ENCODE data around the gene SERPINA6.
"Not testable (repeated sequence)": the region's sequence is repeated elsewhere in the genome, so short reads cannot be mapped to it uniquely, and the experiment has no call there.

The SERPINA6 gene

DNA sequence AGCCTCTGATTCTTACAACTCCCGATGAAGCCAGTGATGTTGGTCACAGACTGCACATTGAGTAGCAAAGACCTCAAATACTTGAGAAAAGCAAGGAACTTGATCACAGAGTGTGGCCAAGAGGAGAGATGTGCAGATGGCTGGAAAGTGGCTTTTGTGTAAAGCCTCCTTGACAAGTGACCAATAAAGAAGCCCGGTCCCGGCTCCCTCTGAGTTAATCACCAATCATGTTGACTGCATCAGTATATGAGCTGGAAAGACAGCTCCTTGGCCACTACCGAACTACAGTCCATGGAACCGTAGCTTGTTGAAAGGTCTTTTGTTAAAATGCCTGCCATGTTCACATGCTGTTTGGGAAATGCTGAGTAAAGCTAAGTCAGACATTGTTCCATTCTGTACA, 23.7 kb upstream of the SERPINA6 start:
- Histone ChIP-seq H3K9me3 (ENCODE audit: control insufficient read depth, insufficient read depth, low read length) (no peaks in the 10 kb centered on the region), H3K27me3 (ENCODE audit: control insufficient read depth, insufficient read depth, low read length) (no peaks in the 10 kb centered on the region), H3K9ac (ENCODE audit: low read depth, low read length) (no peak overlapping the region), H3K4me1 (ENCODE audit: control insufficient read depth, insufficient read depth, low read length) (no peaks in the 10 kb centered on the region), H3K4me3 (ENCODE audit: low read depth, low read length) (no peak overlapping the region), H3K36me3 (ENCODE audit: control insufficient read depth, insufficient read depth, low read length) (no peaks in the 10 kb centered on the region)

DNA sequence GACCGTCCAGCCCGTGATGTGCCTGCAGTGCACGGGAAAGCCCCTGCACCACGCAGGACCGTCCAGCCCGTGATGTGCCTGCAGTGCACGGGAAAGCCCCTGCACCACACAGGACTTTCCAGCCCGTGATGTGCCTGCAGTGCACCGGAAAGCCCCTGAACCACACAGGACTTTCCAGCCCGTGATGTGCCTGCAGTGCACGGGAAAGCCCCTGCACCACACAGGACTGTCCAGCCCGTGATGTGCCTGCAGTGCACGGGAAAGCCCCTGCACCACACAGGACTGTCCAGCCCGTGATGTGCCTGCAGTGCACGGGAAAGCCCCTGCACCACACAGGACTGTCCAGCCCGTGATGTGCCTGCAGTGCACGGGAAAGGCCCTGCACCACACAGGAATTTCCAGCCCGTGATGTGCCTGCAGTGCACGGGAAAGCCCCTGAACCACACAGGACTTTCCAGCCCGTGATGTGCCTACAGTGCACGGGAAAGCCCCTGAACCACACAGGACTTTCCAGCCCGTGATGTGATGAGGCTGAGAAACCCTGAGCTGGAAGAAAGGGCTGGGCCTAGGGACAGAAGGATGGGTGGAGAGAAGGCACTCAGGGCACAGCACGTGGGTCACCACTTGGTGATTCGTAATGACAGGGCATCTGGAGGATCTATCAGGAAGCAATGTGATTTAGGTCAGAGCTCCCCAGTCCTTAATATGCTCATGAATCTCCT, 23.1 kb upstream of the SERPINA6 start:
- not testable (repeated sequence) for H3K4me1 ChIP-seq (ENCODE audit: control insufficient read depth, insufficient read depth, low read length); H3K9ac ChIP-seq (ENCODE audit: low read depth, low read length); H3K9me3 ChIP-seq (ENCODE audit: control insufficient read depth, insufficient read depth, low read length); H3K36me3 ChIP-seq (ENCODE audit: control insufficient read depth, insufficient read depth, low read length); H3K4me3 ChIP-seq (ENCODE audit: low read depth, low read length); H3K27me3 ChIP-seq (ENCODE audit: control insufficient read depth, insufficient read depth, low read length)

DNA sequence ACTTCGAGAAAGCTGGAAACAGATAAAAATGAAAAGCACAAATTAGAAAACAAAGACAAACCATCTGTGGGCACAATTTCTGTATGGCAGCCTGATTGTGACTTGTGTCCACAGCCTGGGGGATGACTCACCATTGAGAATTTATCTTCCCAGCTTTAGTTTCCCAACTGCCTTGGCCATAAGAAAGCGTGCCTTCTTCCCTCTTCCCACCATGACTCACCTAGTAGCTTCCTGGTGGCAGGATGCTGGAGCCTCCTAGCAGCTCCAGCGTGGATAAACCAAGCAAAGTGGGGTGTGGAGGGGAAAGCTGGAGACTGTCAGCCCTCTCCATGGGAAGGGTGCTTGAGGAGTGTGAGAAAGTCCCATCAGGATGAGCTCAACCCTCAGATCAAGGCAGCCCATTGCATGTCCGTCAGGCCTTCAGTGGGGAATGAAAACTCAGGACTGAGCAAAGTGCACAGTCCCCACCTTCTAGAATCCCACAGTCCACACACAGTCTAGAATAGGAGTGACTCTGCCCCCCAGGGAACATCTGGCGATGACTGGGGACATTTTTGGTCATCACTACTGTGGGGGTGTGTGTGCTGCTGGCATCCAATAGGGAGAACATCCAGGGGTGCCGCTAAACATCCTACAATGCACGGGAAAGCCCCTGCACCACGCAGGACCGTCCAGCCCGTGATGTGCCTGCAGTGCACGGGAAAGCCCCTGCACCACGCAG, 22.4 kb upstream of the SERPINA6 start:
- Histone ChIP-seq H3K4me1 (ENCODE audit: control insufficient read depth, insufficient read depth, low read length) (no peaks in the 10 kb centered on the region), H3K4me3 (ENCODE audit: low read depth, low read length) (no peak overlapping the region), H3K9me3 (ENCODE audit: control insufficient read depth, insufficient read depth, low read length) (no peaks in the 10 kb centered on the region), H3K36me3 (ENCODE audit: control insufficient read depth, insufficient read depth, low read length) (no peaks in the 10 kb centered on the region), H3K27me3 (ENCODE audit: control insufficient read depth, insufficient read depth, low read length) (no peaks in the 10 kb centered on the region), H3K9ac (ENCODE audit: low read depth, low read length) (no peak overlapping the region)

DNA sequence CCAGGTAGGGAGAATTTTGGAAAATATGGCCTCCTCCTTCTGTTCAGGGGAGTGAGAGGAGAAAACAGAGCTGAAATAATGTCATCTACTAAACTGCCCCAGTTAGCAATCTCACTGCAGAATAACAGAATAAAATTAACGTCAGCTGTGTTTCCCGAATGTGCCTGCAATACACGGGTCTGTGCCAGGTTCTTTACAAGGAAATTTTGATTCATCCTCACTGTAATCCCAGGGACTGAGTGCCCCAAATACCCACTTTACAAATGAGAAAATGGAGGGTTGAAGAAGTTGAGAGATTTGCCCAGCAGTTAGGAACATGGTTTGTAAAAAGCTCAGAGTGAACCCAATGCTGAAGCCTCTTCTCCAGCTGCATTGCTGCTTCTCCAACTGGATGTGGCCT, 21.3 kb upstream of the SERPINA6 start:
- H3K9me3 ChIP-seq (ENCODE audit: control insufficient read depth, insufficient read depth, low read length): no peaks in the 10 kb centered on the region
- no peaks in the 10 kb centered on the region for H3K4me1 ChIP-seq (ENCODE audit: control insufficient read depth, insufficient read depth, low read length)
- no peaks in the 10 kb centered on the region for H3K36me3 ChIP-seq (ENCODE audit: control insufficient read depth, insufficient read depth, low read length)
- no peak overlapping the region for H3K9ac ChIP-seq (ENCODE audit: low read depth, low read length)
- H3K4me3 ChIP-seq (ENCODE audit: low read depth, low read length): no peak overlapping the region
- no peaks in the 10 kb centered on the region for H3K27me3 ChIP-seq (ENCODE audit: control insufficient read depth, insufficient read depth, low read length)

DNA sequence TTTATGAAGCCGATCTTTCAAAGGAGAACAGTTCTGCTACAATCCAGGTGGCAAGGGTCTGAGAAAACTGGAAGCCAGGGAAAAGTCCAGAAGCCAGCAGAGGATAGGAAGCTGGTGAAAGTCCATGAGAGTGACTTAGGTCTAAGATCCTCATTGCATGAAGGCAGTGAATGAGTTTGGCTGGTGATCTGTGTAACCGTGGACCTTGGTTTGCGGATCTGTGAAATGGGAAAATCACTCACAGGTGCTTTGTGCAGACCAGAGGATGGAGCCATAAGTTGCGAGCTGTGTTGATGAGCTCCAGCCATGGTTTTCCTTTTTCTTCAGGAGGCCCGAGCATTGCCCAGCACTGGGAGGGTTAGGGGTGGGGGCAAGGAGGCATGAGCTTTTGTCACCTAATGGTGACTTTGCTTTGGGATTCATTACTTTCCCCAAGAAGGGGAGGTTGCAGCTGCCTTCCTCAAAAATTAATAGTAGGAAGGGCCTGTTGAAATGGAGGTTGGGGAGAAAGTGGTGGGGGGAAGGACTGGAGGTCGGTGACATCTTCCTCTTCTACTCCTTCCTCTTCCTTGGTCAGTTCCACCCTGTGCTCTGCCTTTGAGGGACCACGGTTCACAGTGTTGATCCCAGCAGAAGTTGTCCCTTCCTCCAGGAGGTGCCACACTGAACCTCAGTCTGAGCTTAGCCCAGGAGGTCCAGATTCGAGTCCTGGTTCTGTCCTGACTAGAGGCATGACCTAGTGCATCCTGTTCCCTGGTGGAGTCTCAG, 20.3 kb upstream of the SERPINA6 start:
- Histone ChIP-seq H3K9ac (ENCODE audit: low read depth, low read length) (no peak overlapping the region), H3K4me3 (ENCODE audit: low read depth, low read length) (no peak overlapping the region), H3K27me3 (ENCODE audit: control insufficient read depth, insufficient read depth, low read length) (no peaks in the 10 kb centered on the region), H3K9me3 (ENCODE audit: control insufficient read depth, insufficient read depth, low read length) (no peaks in the 10 kb centered on the region), H3K4me1 (ENCODE audit: control insufficient read depth, insufficient read depth, low read length) (no peaks in the 10 kb centered on the region), H3K36me3 (ENCODE audit: control insufficient read depth, insufficient read depth, low read length) (no peaks in the 10 kb centered on the region)

DNA sequence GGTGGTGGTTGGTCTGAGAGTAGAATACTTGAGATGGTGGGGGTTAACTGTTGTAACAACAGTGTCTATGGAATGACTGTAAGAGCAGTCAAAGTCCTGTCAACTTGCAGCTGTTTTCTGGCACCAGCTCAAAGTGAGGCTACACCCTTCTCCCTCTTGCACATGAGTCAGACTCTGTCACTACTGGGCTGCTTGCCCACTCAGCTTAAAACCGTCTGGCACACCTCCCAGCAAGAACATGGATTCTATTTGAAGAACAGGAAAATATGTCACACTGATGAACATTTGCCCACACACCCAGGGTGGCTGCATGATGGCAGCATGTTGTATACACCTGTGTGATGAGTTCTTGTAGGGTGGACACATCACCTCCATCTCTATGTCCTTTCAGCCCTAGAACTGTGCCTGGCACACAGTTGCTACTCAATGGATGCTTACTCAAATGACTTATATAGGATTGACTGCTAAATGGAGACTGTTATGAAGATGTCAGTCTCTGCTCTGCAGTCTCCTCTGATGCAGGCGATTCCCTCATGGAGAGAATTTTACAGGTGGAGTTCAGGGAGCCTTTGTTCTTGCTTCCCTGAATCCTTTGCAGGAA, 19.3 kb upstream of the SERPINA6 start:
- no peaks in the 10 kb centered on the region for H3K36me3 ChIP-seq (ENCODE audit: control insufficient read depth, insufficient read depth, low read length)
- H3K4me1 ChIP-seq (ENCODE audit: control insufficient read depth, insufficient read depth, low read length): no peaks in the 10 kb centered on the region
- H3K9ac ChIP-seq (ENCODE audit: low read depth, low read length): no peak overlapping the region
- no peaks in the 10 kb centered on the region for H3K9me3 ChIP-seq (ENCODE audit: control insufficient read depth, insufficient read depth, low read length)
- no peak overlapping the region for H3K4me3 ChIP-seq (ENCODE audit: low read depth, low read length)
- H3K27me3 ChIP-seq (ENCODE audit: control insufficient read depth, insufficient read depth, low read length): no peaks in the 10 kb centered on the region

DNA sequence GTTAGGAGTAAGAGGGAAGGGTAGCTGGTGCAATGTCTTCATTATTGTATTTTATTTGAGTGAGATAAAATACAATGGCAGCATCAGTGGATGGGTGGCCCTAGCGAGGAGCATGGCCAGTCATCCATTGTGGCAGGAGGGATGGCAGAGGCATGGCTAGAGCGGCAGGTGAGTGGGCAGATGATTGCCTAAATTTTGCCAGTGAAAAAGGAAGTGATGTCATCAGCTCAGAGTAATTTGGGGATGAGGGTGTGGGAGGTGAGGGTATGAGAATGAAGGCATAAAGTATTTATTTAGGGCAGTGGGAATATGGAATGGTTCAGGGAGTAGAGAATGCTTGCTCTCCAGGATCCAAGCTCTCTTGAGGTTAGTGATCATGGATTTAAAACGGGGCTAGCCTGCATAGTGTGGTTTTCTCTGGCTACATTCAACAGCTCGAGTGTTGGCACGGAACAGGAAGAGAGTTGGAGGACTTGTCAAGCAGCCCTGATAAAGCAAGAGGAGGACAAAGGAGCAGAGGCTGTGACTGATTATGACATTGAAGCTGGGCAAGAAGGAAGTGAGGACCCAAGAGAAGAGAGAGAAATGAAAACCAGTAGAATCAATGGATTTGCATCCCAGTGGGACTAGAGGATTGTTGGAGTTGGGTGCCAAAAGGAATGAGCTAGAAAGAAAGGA, 18.7 kb upstream of the SERPINA6 start:
- Histone ChIP-seq H3K9me3 (ENCODE audit: control insufficient read depth, insufficient read depth, low read length) (no peaks in the 10 kb centered on the region), H3K27me3 (ENCODE audit: control insufficient read depth, insufficient read depth, low read length) (no peaks in the 10 kb centered on the region), H3K4me1 (ENCODE audit: control insufficient read depth, insufficient read depth, low read length) (no peaks in the 10 kb centered on the region), H3K9ac (ENCODE audit: low read depth, low read length) (no peak overlapping the region), H3K36me3 (ENCODE audit: control insufficient read depth, insufficient read depth, low read length) (no peaks in the 10 kb centered on the region), H3K4me3 (ENCODE audit: low read depth, low read length) (no peak overlapping the region)

DNA sequence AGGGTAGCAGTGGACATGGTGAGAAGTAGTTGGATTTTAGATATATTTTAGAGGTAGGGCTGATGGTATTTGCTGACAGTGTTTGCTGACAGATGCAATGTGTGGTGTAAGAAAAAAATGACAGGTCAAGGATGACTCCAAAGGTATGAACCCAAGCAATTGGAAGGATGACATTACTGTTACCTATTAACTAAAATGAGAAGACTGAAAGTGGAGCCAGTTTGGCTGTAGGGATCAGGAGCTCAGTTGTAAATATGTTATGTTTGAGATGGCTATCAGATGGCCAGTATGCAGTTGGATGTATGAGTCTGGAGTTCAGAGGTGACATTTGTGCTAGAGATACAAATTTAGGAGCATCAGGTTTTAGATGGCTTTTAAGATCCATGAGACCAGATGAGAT, 17.4 kb upstream of the SERPINA6 start:
- Histone ChIP-seq H3K4me3 (ENCODE audit: low read depth, low read length) (no peak overlapping the region), H3K9me3 (ENCODE audit: control insufficient read depth, insufficient read depth, low read length) (no peaks in the 10 kb centered on the region), H3K27me3 (ENCODE audit: control insufficient read depth, insufficient read depth, low read length) (no peaks in the 10 kb centered on the region), H3K4me1 (ENCODE audit: control insufficient read depth, insufficient read depth, low read length) (no peaks in the 10 kb centered on the region), H3K36me3 (ENCODE audit: control insufficient read depth, insufficient read depth, low read length) (no peaks in the 10 kb centered on the region), H3K9ac (ENCODE audit: low read depth, low read length) (no peak overlapping the region)

DNA sequence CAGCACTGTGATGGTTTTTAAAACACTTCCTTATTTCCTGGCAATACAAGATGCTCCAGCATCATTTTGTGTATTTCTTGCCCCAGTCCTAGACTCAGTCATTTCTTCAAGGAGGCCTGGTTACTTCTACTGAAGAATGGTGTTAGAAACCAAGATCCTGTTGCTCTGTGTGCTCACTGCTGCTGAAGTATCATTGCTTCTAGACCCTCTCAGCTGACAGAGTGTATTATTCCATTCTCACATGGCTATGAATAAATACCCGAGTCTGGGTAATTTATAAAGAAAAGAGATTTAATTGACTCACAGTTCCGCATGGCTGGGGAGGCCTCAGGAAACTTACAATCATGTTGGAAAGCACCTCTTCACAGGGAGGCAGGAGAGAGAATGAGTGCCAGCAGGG, 14.9 kb upstream of the SERPINA6 start:
- H3K27me3 ChIP-seq (ENCODE audit: control insufficient read depth, insufficient read depth, low read length): no peaks in the 10 kb centered on the region
- no peak overlapping the region for H3K9ac ChIP-seq (ENCODE audit: low read depth, low read length)
- H3K9me3 ChIP-seq (ENCODE audit: control insufficient read depth, insufficient read depth, low read length): no peaks in the 10 kb centered on the region
- no peaks in the 10 kb centered on the region for H3K36me3 ChIP-seq (ENCODE audit: control insufficient read depth, insufficient read depth, low read length)
- no peak overlapping the region for H3K4me3 ChIP-seq (ENCODE audit: low read depth, low read length)
- H3K4me1 ChIP-seq (ENCODE audit: control insufficient read depth, insufficient read depth, low read length): no peaks in the 10 kb centered on the region

DNA sequence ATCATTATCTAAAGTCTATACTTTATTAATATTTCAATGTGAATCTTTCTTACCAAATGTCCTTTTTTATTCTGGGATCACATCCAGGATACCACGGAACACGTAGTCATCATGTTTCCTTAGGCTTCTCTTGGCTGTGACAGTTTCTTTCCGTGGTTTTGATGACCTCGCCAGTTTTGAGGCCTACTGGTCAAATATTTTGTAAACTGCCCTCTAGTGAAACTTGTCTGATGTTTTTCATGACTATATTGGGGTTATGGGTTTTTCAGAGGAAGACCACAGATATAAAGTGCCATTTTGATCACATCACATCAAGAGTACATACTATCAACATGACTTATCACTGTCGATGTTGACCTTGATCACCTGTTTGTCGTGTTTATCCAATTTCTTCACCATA, 14.1 kb upstream of the SERPINA6 start:
- no peak overlapping the region for H3K9ac ChIP-seq (ENCODE audit: low read depth, low read length)
- no peaks in the 10 kb centered on the region for H3K9me3 ChIP-seq (ENCODE audit: control insufficient read depth, insufficient read depth, low read length)
- H3K36me3 ChIP-seq (ENCODE audit: control insufficient read depth, insufficient read depth, low read length): no peaks in the 10 kb centered on the region
- H3K4me3 ChIP-seq (ENCODE audit: low read depth, low read length): no peak overlapping the region
- no peaks in the 10 kb centered on the region for H3K4me1 ChIP-seq (ENCODE audit: control insufficient read depth, insufficient read depth, low read length)
- H3K27me3 ChIP-seq (ENCODE audit: control insufficient read depth, insufficient read depth, low read length): no peaks in the 10 kb centered on the region

DNA sequence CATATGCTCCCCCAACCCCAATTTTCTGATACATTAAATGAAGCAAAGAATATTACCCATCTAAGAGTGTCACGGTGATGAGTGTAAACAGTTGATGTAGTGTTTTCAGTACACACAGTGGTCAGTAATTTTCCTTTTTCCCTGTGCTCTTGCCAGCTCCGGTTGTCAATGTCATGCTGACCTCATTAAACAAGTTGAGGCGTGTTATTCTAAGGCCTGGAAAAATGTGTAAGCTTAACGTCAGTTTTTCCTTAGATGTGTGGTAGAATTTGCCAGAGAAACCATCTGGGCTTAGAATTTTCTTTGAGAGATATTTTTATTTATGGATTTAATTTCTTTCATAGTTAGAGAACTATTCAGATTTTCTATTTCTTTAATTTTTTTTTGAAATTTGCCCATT, 11.7 kb upstream of the SERPINA6 start:
- H3K9ac ChIP-seq (ENCODE audit: low read depth, low read length): no peak overlapping the region
- H3K4me3 ChIP-seq (ENCODE audit: low read depth, low read length): no peak overlapping the region
- H3K4me1 ChIP-seq (ENCODE audit: control insufficient read depth, insufficient read depth, low read length): no peaks in the 10 kb centered on the region
- no peaks in the 10 kb centered on the region for H3K9me3 ChIP-seq (ENCODE audit: control insufficient read depth, insufficient read depth, low read length)
- H3K27me3 ChIP-seq (ENCODE audit: control insufficient read depth, insufficient read depth, low read length): no peaks in the 10 kb centered on the region
- no peaks in the 10 kb centered on the region for H3K36me3 ChIP-seq (ENCODE audit: control insufficient read depth, insufficient read depth, low read length)

Measured in iPS-15b (cell line).